Upper lobe of left lung (tissue), 4 donors: Measurements from ENCODE around the gene SNRNP70.

Experiments
- CTCF ChIP-seq, 6 experiments: fragments of 450-650 bp in 4 of 6; fragments of 200-600 bp in 2 of 6; sonication (generic) in 2 of 6; IDR thresholded peaks; one replicate each; pipeline ENCODE4 v1.5.1; 2016 to 2019; ENCODE audit warnings: antibody characterized with exemption in 6 of 6
- EP300 ChIP-seq, 4 donors: sonication (generic); formaldehyde crosslinking; IDR thresholded peaks; one replicate each; pipeline ENCODE4 v1.5.1; 2017; ENCODE audit warnings: antibody characterized with exemption in 4 of 4, control low read depth in 2 of 4
- POLR2A ChIP-seq, 4 donors: fragments of 450-650 bp; IDR thresholded peaks; one replicate each; pipeline ENCODE4 v1.5.1; 2016 to 2017; ENCODE audit warnings: antibody characterized with exemption in 4 of 4, mild to moderate bottlenecking in 2 of 4

- no peak for TF ChIP-seq CTCF (IDR thresholded peaks at IDR 0.05)
- TF ChIP-seq POLR2A (IDR thresholded peaks at IDR 0.05) = no peak
- TF ChIP-seq EP300 (IDR thresholded peaks at IDR 0.05) = no peak
Observed at GRCh38 chr19:49130325-49130724, 45.1 kb downstream of the SNRNP70 start.
